Peyer's patch (tissue), 4 donors: ENCODE data around the gene FBXO48.

Experiments
- POLR2A ChIP-seq, 2 donors: fragments of 450-650 bp; IDR thresholded peaks; one replicate each; pipeline ENCODE4 v1.5.1; 2017; ENCODE audit warnings: antibody characterized with exemption in 2 of 2, mild to moderate bottlenecking in 2 of 2, moderate library complexity in 2 of 2
- TF ChIP-seq, protein P1 (sequence below), 6 experiments: fragments of 450-650 bp in 4 of 6; fragments of 200-600 bp in 2 of 6; sonication (generic) in 1 of 6; IDR thresholded peaks; one replicate each; pipeline ENCODE4 v1.5.1; 2017 to 2019; ENCODE audit warnings: antibody characterized with exemption in 6 of 6, mild to moderate bottlenecking in 3 of 6, moderate library complexity in 1 of 6

DNA sequence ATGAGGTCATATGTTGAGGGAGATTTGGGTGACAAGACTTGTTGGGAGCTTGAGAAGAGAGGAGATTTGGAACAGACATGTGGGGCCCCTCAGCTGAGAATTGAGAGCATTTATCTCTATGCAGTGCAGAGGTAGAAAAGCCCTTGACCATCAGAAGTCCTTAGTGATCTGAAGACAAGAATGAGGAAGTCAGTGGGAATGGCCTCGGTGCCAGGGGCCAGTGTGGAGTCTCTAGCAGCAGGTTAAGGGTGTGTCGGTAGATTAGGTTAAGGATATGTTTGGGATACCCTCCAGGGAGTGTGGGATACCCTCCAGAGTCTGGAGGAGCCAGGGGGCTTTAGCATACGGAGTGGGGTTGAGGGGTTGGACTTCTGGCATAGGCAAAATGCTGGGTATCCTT lies 41.6 kb downstream of the FBXO48 start:
- TF ChIP-seq POLR2A (IDR thresholded peaks at IDR 0.05): no peak
- TF ChIP-seq, protein P1, sequence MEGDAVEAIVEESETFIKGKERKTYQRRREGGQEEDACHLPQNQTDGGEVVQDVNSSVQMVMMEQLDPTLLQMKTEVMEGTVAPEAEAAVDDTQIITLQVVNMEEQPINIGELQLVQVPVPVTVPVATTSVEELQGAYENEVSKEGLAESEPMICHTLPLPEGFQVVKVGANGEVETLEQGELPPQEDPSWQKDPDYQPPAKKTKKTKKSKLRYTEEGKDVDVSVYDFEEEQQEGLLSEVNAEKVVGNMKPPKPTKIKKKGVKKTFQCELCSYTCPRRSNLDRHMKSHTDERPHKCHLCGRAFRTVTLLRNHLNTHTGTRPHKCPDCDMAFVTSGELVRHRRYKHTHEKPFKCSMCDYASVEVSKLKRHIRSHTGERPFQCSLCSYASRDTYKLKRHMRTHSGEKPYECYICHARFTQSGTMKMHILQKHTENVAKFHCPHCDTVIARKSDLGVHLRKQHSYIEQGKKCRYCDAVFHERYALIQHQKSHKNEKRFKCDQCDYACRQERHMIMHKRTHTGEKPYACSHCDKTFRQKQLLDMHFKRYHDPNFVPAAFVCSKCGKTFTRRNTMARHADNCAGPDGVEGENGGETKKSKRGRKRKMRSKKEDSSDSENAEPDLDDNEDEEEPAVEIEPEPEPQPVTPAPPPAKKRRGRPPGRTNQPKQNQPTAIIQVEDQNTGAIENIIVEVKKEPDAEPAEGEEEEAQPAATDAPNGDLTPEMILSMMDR (IDR thresholded peaks at IDR 0.05): no peak
